GM12878 (cell line): Measurements from ENCODE around the gene SLC38A7. TPM values are rescaled to one million over a fixed set of nuclear protein-coding genes. Genes with fewer than 3 reads are reported as not detected.

Experiments
- ASH2L ChIP-seq: fragments of 300-600, 200-600 bp; sonication (generic); IDR thresholded peaks from 2 replicates; pipeline ENCODE4 v1.6.1; 2017; ENCODE audit warnings: low read depth, mild to moderate bottlenecking, borderline replicate concordance
- BRCA1 ChIP-seq: IDR thresholded peaks from 2 replicates; pipeline ENCODE4 v1.6.1; 2011; ENCODE audit warnings: low read depth, low read length, improper control_type of control experiment
- CREB1 ChIP-seq: IDR thresholded peaks from 2 replicates; pipeline ENCODE4 v1.6.1; 2012; ENCODE audit warnings: low read depth, mild to moderate bottlenecking, inconsistent platforms
- EED ChIP-seq: sonication (generic); IDR thresholded peaks from 2 replicates; pipeline ENCODE4 v1.6.1; 2016; ENCODE audit warnings: antibody characterized with exemption, low read depth
- EGR1 ChIP-seq, 2 experiments: IDR thresholded peaks; 1 replicate in 1 of 2; 2 replicates in 1 of 2; pipeline ENCODE4 v1.6.1; 2011 to 2012; ENCODE audit warnings: low read depth in 2 of 2, low read length in 2 of 2, borderline replicate concordance in 1 of 2, mild to moderate bottlenecking in 1 of 2, moderate library complexity in 1 of 2
- ETV6 ChIP-seq, 2 experiments: fragments of 450-650 bp in 1 of 2; IDR thresholded peaks in 1 of 2; conservative IDR thresholded peaks in 1 of 2; 2 replicates each; pipeline ENCODE4 v1.6.1; 2014; ENCODE audit warnings: antibody characterized with exemption in 1 of 2, borderline replicate concordance in 1 of 2, low read depth in 1 of 2, mild to moderate bottlenecking in 1 of 2, moderate library complexity in 1 of 2
- EZH2 ChIP-seq: IDR thresholded peaks from 2 replicates; pipeline ENCODE4 v1.6.1; 2012; ENCODE audit warnings: low read depth, mild to moderate bottlenecking, control low read depth, inconsistent platforms, low read length, borderline replicate concordance; ENCODE audit not compliant: control insufficient read depth
- HCFC1 ChIP-seq: fragments of 150-350 bp; IDR thresholded peaks from 2 replicates; pipeline ENCODE4 v1.6.1; 2014; ENCODE audit warnings: low read length
- KAT2A ChIP-seq: conservative IDR thresholded peaks from 2 replicates; pipeline ENCODE4 v1.6.1; 2011; ENCODE audit warnings: low read depth, low read length; ENCODE audit not compliant: control insufficient read depth
- MXI1 ChIP-seq: fragments of 150-350 bp; IDR thresholded peaks from 2 replicates; pipeline ENCODE4 v1.6.1; 2011; ENCODE audit warnings: low read depth, mild to moderate bottlenecking, inconsistent platforms, low read length, improper control_type of control experiment
- NFIC ChIP-seq: IDR thresholded peaks from 2 replicates; pipeline ENCODE4 v1.6.1; 2012; ENCODE audit warnings: low read depth, mild to moderate bottlenecking, inconsistent platforms, low read length, moderate library complexity
- NFXL1 ChIP-seq: fragments of 450-650 bp; IDR thresholded peaks from 2 replicates; pipeline ENCODE4 v1.6.1; 2017; ENCODE audit warnings: antibody characterized with exemption, mild to moderate bottlenecking, borderline replicate concordance
- POLR2A ChIP-seq: IDR thresholded peaks from 2 replicates; pipeline ENCODE4 v1.6.1; 2011; ENCODE audit warnings: low read depth, mild to moderate bottlenecking, low read length
- POU2F2 ChIP-seq: IDR thresholded peaks from 3 replicates; pipeline ENCODE4 v1.6.1; 2011; ENCODE audit warnings: low read depth, mild to moderate bottlenecking, low read length, borderline replicate concordance
- RAD21 ChIP-seq: IDR thresholded peaks from 2 replicates; pipeline ENCODE4 v1.6.1; 2011; ENCODE audit warnings: mild to moderate bottlenecking, low read depth, low read length, moderate library complexity; ENCODE audit not compliant: insufficient read depth
- RAD51 ChIP-seq: fragments of 450-650 bp; IDR thresholded peaks from 2 replicates; pipeline ENCODE4 v1.6.1; 2016; ENCODE audit warnings: moderate library complexity, mild to moderate bottlenecking, inconsistent platforms
- RBBP5 ChIP-seq: fragments of 200-600 bp; sonication (generic); conservative IDR thresholded peaks from 2 replicates; pipeline ENCODE4 v1.6.1; 2016
- SMARCA5 ChIP-seq: fragments of 450-650 bp; IDR thresholded peaks from 2 replicates; pipeline ENCODE4 v1.6.1; 2017; ENCODE audit warnings: mild to moderate bottlenecking
- SRF ChIP-seq, 2 experiments: IDR thresholded peaks; 2 replicates each; pipeline ENCODE4 v1.6.1; 2011; ENCODE audit warnings: low read depth in 2 of 2, low read length in 2 of 2, mild to moderate bottlenecking in 1 of 2, moderate library complexity in 1 of 2
- WRNIP1 ChIP-seq: IDR thresholded peaks from 2 replicates; pipeline ENCODE4 v1.6.1; 2011; ENCODE audit warnings: low read depth, low read length, improper control_type of control experiment, borderline replicate concordance
- ZNF622 ChIP-seq: fragments of 450-650 bp; IDR thresholded peaks from 2 replicates; pipeline ENCODE4 v1.6.1; 2017; ENCODE audit warnings: mild to moderate bottlenecking, inconsistent platforms
- polyA plus RNA-seq, 11 experiments: library from polyadenylated mRNA; depleted of rRNA in 4 of 11; unstranded in 6 of 11; stranded (reverse) in 5 of 11; fragments of >200 nt; fragmentation: Nextera tagmentation in 4 of 11; fragmentation: Illumina TruSeq in 1 of 11; extraction: Ambion mirVana in 4 of 11; extraction: Trizol in 1 of 11; gene quantifications; 1 replicate in 1 of 11; 2 replicates in 10 of 11; pipeline versions ENCODE4 v1.2.1 to v1.2.3, GENCODE V29; 2011 to 2016; ENCODE audit warnings: inconsistent platforms in 2 of 11, missing spikeins in 2 of 11, low read depth in 1 of 11
- total RNA-seq, 4 experiments: library from RNA; depleted of rRNA in 3 of 4; stranded (reverse); fragments of >200 nt in 3 of 4; fragmentation: Illumina TruSeq in 1 of 4; extraction: Trizol in 1 of 4; gene quantifications; 2 replicates each; pipeline versions ENCODE4 v1.2.1 to v1.2.3, GENCODE V29; 2013 to 2021
- TF ChIP-seq, protein P1 (sequence below): IDR thresholded peaks from 2 replicates; pipeline ENCODE4 v1.6.1; 2012; ENCODE audit warnings: mild to moderate bottlenecking, low read depth, low read length
- TF ChIP-seq, protein P2 (sequence below): IDR thresholded peaks from 2 replicates; pipeline ENCODE4 v1.6.1; 2012; ENCODE audit warnings: low read depth, low read length, improper control_type of control experiment
- TF ChIP-seq, protein P3 (sequence below): fragments of 450-650 bp; formaldehyde crosslinking; IDR thresholded peaks from 2 replicates; pipeline ENCODE4 v1.5.0; 2022; ENCODE audit warnings: mild to moderate bottlenecking, missing genetic modification characterization

Gene SLC38A7
- total and polyA plus RNA-seq, 10 of the 15 experiments (the other 5 are each of a cell fraction or from before 2014, with no cell fraction given), result 1.4 to 7.8 (median 4.7) TPM

DNA sequence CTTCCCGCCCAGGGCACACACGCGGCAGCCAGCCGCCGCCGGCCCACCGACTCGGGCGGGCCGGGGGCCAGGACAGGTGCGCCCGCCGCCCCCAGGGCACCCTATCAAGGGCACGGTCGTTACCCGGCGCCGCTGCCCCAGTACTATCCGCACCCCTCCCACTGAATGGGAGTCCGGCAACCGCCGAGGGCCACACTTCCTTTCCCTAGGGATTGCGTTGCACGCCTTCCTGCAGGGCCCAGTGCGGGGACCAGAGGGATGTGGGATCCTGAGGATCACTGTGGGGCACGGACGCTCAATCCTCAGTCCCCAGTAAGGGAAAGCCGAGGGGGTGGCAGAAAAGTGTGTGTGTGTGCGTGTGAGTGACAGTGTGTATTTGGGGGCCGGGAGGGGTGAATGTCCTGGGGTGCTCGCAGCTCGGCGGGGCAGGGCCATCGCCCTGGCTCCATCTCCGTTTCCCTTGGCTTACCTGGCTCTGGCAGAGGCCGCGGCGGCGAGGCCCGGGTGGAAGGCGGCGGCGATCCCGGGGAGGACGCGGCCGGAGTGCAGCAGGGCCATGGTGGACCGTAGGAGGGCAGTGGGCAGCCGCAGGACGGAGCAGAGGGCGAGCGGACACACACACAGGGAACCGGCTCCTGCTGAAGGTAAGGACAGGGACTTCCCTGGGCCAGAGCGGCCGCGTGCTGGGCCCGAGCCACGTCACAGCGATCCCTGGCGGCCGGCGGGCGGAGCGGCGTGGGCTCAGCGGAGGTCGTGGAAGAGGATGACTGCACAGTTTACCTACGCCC, 49.3 kb upstream of the SLC38A7 start, which contains the start of gene GOT2 (continued):
- peak; percentile 99 for TF ChIP-seq SMARCA5
- peak; percentile 61; the same call in 1 of the 2 replicates for TF ChIP-seq HCFC1
- TF ChIP-seq, protein P1, sequence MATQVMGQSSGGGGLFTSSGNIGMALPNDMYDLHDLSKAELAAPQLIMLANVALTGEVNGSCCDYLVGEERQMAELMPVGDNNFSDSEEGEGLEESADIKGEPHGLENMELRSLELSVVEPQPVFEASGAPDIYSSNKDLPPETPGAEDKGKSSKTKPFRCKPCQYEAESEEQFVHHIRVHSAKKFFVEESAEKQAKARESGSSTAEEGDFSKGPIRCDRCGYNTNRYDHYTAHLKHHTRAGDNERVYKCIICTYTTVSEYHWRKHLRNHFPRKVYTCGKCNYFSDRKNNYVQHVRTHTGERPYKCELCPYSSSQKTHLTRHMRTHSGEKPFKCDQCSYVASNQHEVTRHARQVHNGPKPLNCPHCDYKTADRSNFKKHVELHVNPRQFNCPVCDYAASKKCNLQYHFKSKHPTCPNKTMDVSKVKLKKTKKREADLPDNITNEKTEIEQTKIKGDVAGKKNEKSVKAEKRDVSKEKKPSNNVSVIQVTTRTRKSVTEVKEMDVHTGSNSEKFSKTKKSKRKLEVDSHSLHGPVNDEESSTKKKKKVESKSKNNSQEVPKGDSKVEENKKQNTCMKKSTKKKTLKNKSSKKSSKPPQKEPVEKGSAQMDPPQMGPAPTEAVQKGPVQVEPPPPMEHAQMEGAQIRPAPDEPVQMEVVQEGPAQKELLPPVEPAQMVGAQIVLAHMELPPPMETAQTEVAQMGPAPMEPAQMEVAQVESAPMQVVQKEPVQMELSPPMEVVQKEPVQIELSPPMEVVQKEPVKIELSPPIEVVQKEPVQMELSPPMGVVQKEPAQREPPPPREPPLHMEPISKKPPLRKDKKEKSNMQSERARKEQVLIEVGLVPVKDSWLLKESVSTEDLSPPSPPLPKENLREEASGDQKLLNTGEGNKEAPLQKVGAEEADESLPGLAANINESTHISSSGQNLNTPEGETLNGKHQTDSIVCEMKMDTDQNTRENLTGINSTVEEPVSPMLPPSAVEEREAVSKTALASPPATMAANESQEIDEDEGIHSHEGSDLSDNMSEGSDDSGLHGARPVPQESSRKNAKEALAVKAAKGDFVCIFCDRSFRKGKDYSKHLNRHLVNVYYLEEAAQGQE, result no peak
- TF ChIP-seq, protein P2, sequence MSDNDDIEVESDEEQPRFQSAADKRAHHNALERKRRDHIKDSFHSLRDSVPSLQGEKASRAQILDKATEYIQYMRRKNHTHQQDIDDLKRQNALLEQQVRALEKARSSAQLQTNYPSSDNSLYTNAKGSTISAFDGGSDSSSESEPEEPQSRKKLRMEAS, result peak; percentile 63; the same call in 1 of the 2 replicates
- peak; percentile 88 for TF ChIP-seq POLR2A
- no peak for TF ChIP-seq ZNF622
- peak; percentile 87 for TF ChIP-seq MXI1
- TF ChIP-seq POU2F2, result peak; percentile 64; the same call in 1 of the 3 replicates
- TF ChIP-seq NFXL1, result no peak
- TF ChIP-seq NFIC, result no peak
- TF ChIP-seq RBBP5, result no peak
- no peak for TF ChIP-seq SRF (IDR thresholded peaks at IDR 0.05; ENCODE audit: low read depth in 2 of 2, low read length in 2 of 2)
- TF ChIP-seq BRCA1, result no peak
- TF ChIP-seq, protein P3, sequence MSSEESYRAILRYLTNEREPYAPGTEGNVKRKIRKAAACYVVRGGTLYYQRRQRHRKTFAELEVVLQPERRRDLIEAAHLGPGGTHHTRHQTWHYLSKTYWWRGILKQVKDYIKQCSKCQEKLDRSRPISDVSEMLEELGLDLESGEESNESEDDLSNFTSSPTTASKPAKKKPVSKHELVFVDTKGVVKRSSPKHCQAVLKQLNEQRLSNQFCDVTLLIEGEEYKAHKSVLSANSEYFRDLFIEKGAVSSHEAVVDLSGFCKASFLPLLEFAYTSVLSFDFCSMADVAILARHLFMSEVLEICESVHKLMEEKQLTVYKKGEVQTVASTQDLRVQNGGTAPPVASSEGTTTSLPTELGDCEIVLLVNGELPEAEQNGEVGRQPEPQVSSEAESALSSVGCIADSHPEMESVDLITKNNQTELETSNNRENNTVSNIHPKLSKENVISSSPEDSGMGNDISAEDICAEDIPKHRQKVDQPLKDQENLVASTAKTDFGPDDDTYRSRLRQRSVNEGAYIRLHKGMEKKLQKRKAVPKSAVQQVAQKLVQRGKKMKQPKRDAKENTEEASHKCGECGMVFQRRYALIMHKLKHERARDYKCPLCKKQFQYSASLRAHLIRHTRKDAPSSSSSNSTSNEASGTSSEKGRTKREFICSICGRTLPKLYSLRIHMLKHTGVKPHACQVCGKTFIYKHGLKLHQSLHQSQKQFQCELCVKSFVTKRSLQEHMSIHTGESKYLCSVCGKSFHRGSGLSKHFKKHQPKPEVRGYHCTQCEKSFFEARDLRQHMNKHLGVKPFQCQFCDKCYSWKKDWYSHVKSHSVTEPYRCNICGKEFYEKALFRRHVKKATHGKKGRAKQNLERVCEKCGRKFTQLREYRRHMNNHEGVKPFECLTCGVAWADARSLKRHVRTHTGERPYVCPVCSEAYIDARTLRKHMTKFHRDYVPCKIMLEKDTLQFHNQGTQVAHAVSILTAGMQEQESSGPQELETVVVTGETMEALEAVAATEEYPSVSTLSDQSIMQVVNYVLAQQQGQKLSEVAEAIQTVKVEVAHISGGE (CRISPR knock-in tag), result no peak
- peak; percentile 64; the same call in 1 of the 2 replicates for TF ChIP-seq CREB1
- TF ChIP-seq ASH2L, result no peak
- TF ChIP-seq EZH2, result no peak
- 0 out of 2 replicates have a peak, but pooled peaks have one; percentile 29 for TF ChIP-seq EED
- no peak for TF ChIP-seq ETV6 (conservative IDR thresholded peaks at IDR 0.05 in 1 of 2, IDR thresholded peaks at IDR 0.05 in 1 of 2; ENCODE audit: borderline replicate concordance in 1 of 2, low read depth in 1 of 2)
- TF ChIP-seq KAT2A, result no peak
- TF ChIP-seq EGR1 (IDR thresholded peaks at IDR 0.05; ENCODE audit: borderline replicate concordance in 1 of 2, low read depth in 2 of 2, low read length in 2 of 2), result peak in 1 of 2 experiments; percentile 88; a peak in 2 of 3 replicates
- TF ChIP-seq WRNIP1, result no peak
- TF ChIP-seq RAD51, result no peak
- peak; percentile 24; the same call in 1 of the 2 replicates for TF ChIP-seq RAD21
